ENCODE data around the gene PRUNE2. TPM values are rescaled to one million over a fixed set of nuclear protein-coding genes. Genes with fewer than 3 reads are reported as not detected.

Gene PRUNE2
- total RNA-seq, 2 donors from 2014 or later: 12.1 to 90.0 TPM

DNA sequence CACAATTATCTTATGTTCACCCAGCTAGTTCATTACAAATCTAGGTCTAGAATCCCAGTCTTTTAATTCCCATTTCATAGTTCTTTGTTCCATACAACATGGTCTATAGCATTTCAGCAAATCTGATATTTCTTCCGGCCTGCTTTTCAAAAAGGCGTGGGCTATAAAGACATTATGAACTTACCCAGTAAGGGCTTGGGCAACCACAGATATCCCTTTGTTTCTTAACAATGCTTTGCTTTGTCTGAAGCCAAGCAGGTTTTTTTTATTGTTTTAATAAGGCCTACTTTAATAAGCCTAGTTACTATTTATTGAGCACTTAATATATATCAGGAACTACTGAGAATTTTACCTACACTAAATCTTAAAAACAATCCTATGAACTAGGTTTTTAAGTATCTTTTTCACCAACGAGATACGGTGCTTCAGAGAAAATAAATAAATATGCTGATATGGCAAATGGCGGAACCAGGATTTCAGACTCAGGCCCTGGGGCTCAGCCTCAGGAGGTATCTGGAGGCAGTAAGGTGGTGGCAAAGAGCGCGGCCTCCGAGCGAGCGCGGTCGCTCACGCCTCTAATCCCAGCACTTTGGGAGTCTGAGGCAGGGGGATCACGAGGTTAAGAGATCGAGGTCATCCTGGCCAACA, 112.0 kb downstream of the PRUNE2 start:
- TF ChIP-seq, protein P1, sequence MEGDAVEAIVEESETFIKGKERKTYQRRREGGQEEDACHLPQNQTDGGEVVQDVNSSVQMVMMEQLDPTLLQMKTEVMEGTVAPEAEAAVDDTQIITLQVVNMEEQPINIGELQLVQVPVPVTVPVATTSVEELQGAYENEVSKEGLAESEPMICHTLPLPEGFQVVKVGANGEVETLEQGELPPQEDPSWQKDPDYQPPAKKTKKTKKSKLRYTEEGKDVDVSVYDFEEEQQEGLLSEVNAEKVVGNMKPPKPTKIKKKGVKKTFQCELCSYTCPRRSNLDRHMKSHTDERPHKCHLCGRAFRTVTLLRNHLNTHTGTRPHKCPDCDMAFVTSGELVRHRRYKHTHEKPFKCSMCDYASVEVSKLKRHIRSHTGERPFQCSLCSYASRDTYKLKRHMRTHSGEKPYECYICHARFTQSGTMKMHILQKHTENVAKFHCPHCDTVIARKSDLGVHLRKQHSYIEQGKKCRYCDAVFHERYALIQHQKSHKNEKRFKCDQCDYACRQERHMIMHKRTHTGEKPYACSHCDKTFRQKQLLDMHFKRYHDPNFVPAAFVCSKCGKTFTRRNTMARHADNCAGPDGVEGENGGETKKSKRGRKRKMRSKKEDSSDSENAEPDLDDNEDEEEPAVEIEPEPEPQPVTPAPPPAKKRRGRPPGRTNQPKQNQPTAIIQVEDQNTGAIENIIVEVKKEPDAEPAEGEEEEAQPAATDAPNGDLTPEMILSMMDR (IDR thresholded peaks at IDR 0.05): no peak
- H3K9ac ChIP-seq (ENCODE audit: low read depth in 2 of 2, low read length in 2 of 2): no peak overlapping the region
- H3K9me3 ChIP-seq: no peaks in the 10 kb centered on the region
- H3K36me3 ChIP-seq: no peaks in the 10 kb centered on the region
- no peak for DNase-seq
- H3K27me3 ChIP-seq: no peaks in the 10 kb centered on the region
- H3K27ac ChIP-seq: no peak overlapping the region
- intact Hi-C loops (cut with DNase I): no loop called here
- no peak overlapping the region for H3K4me3 ChIP-seq
- H3K4me1 ChIP-seq: no peaks in the 10 kb centered on the region

DNA sequence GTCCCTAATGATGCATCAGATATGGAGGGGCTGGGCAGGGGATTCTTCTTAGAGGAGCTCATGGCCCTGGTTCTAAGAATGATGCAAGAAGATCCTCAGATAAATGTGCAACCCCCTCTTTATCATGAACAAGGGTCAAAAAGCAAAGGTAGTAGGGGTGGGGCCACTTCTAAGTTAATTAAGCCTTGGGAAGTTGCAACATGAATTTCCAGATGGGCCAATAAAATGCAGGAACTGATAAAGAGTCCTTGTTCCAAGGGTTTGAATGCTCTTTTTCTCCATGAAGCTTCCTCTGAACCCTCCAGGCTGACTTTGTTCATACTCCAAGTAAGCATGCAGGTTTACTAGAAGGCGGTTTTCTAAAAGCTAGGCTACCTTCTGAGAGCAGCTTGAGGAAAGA, 116.1 kb downstream of the PRUNE2 start:
- H3K9ac ChIP-seq (ENCODE audit: low read depth in 2 of 2, low read length in 2 of 2): no peak overlapping the region
- H3K27ac ChIP-seq: no peak overlapping the region
- no peaks in the 10 kb centered on the region for H3K4me1 ChIP-seq
- H3K4me3 ChIP-seq: no peak overlapping the region
- no peak for DNase-seq
- H3K36me3 ChIP-seq: no peaks in the 10 kb centered on the region
- intact Hi-C loops (cut with DNase I): no loop called here
- no peaks in the 10 kb centered on the region for H3K9me3 ChIP-seq
- TF ChIP-seq, protein P1 (IDR thresholded peaks at IDR 0.05): no peak
- H3K27me3 ChIP-seq: no peaks in the 10 kb centered on the region

DNA sequence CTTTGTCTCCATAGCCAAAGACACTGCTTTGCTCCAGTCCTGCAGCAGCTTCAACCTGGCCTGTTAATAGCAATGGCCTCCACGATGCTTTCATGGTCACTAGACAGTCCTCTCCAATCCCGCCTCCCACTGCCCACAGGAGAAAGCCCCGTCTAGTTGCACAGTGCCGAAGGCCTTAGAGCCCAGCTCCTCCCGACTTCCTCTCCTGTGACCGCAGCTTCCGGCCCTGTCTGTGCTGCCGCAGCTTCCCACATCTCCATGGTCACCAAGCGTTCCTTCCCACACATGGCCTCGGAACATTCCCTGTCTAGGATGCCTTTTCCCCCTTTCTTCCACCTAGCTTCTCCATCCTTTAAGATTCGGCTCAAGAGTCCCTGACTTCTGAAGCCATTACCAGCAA, 118.2 kb downstream of the PRUNE2 start:
- no peak overlapping the region for H3K9ac ChIP-seq (ENCODE audit: low read depth in 2 of 2, low read length in 2 of 2)
- H3K9me3 ChIP-seq: no peaks in the 10 kb centered on the region
- DNase-seq: no peak
- no peak overlapping the region for H3K27ac ChIP-seq
- no peaks in the 10 kb centered on the region for H3K27me3 ChIP-seq
- H3K4me1 ChIP-seq: no peaks in the 10 kb centered on the region
- TF ChIP-seq, protein P1 (IDR thresholded peaks at IDR 0.05): no peak
- intact Hi-C loops (cut with DNase I): no loop called here
- no peak overlapping the region for H3K4me3 ChIP-seq
- H3K36me3 ChIP-seq: no peaks in the 10 kb centered on the region

DNA sequence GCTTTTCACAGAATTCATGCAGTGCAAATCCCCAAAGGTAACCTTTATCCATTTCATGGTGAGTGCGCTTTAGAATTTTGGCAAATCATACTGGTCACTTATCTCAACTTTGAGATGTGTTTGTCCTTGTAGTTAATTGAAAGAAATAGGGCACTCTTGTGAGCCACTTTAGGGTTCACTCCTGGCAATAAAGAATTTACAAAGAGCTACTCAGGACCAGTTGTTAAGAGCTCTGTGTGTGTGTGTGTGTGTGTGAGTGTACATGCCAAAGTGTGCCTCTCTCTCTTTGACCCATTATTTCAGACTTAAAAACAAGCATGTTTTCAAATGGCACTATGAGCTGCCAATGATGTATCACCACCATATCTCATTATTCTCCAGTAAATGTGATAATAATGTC, 120.4 kb downstream of the PRUNE2 start:
- H3K4me1 ChIP-seq: no peaks in the 10 kb centered on the region
- no peaks in the 10 kb centered on the region for H3K27me3 ChIP-seq
- intact Hi-C loops (cut with DNase I): no loop called here
- TF ChIP-seq, protein P1 (IDR thresholded peaks at IDR 0.05): no peak
- H3K36me3 ChIP-seq: no peaks in the 10 kb centered on the region
- no peak overlapping the region for H3K27ac ChIP-seq
- no peak for DNase-seq
- no peaks in the 10 kb centered on the region for H3K9me3 ChIP-seq
- H3K9ac ChIP-seq (ENCODE audit: low read depth in 2 of 2, low read length in 2 of 2): no peak overlapping the region
- H3K4me3 ChIP-seq: no peak overlapping the region

DNA sequence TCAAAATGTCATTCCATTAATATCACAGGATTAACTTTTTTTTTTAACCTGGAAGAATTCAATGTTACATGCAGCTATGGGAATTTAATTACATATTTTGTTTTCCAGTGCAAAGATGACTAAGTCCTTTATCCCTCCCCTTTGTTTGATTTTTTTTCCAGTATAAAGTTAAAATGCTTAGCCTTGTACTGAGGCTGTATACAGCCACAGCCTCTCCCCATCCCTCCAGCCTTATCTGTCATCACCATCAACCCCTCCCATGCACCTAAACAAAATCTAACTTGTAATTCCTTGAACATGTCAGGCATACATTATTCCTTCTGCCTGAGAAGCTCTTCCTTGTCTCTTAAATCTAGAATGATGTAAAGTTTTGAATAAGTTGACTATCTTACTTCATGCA, 121.0 kb downstream of the PRUNE2 start:
- intact Hi-C loops (cut with DNase I): no loop called here

More for the DNA sequence above, 121.0 kb downstream of the PRUNE2 start:
- no peak for DNase-seq
- H3K27me3 ChIP-seq: no peaks in the 10 kb centered on the region
- no peak overlapping the region for H3K4me3 ChIP-seq
- no peaks in the 10 kb centered on the region for H3K9me3 ChIP-seq
- TF ChIP-seq, protein P1 (IDR thresholded peaks at IDR 0.05): no peak
- H3K27ac ChIP-seq: no peak overlapping the region
- no peaks in the 10 kb centered on the region for H3K4me1 ChIP-seq
- H3K36me3 ChIP-seq: no peaks in the 10 kb centered on the region
- H3K9ac ChIP-seq (ENCODE audit: low read depth in 2 of 2, low read length in 2 of 2): no peak overlapping the region
